ENCODE data around the gene CORO6.

- TF ChIP-seq, protein P1, sequence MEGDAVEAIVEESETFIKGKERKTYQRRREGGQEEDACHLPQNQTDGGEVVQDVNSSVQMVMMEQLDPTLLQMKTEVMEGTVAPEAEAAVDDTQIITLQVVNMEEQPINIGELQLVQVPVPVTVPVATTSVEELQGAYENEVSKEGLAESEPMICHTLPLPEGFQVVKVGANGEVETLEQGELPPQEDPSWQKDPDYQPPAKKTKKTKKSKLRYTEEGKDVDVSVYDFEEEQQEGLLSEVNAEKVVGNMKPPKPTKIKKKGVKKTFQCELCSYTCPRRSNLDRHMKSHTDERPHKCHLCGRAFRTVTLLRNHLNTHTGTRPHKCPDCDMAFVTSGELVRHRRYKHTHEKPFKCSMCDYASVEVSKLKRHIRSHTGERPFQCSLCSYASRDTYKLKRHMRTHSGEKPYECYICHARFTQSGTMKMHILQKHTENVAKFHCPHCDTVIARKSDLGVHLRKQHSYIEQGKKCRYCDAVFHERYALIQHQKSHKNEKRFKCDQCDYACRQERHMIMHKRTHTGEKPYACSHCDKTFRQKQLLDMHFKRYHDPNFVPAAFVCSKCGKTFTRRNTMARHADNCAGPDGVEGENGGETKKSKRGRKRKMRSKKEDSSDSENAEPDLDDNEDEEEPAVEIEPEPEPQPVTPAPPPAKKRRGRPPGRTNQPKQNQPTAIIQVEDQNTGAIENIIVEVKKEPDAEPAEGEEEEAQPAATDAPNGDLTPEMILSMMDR (IDR thresholded peaks at IDR 0.05): no peak
- no peak for TF ChIP-seq TCF7L2 (IDR thresholded peaks at IDR 0.05; ENCODE audit: low read depth, low read length)
These were observed 1.9 kb upstream of the CORO6 start for GRCh38 chr17:29624586-29624985.

All from Panc1 (cell line).